ENCODE data around the gene PRKAR1B.

Gene PRKAR1B

DNA sequence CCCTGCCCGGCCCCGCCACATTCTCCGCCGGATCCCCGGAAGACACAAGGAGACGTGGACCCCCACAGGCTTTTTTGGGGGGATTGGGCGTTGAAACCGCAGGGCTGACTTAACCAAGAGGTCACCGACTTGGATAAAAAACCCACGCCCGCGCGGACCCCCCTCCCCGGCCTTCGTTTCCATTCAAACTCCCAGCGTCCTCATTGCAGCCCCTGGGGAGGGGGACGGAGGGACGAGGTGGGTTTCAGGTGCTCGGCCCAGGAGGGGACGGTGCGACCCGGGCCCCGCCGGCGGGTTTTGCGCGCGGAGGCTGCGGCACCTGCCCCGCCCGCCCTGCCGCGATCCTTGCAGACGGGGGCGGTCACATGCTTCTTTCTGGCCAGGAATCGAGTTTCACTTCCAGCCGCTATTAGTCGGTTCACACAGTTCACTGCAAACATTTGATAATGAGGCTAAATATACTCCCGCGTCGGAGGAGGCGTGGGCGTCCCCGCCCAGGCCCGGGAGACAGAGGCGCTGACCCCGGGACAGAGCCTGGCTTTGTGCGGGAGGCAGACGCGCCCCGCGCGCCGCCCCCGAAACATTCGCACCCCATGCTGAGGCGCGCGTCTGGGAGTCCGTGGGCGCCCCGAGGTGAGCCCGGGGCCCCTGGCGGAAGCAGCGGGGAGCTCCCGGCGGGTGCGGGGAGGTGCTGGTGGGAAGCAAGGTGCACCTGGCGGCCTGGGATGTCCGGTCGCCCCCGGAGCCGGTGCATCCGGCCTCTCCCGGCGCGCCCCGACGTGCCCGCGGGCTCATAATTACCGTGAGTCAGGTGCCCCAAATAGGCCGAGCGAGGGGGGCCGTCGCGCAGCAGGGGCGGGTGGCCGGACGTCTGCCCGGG is 204.8 kb downstream of the PRKAR1B start:
- no peak for DNase-seq (ENCODE audit: low read depth in 2 of 2)

DNA sequence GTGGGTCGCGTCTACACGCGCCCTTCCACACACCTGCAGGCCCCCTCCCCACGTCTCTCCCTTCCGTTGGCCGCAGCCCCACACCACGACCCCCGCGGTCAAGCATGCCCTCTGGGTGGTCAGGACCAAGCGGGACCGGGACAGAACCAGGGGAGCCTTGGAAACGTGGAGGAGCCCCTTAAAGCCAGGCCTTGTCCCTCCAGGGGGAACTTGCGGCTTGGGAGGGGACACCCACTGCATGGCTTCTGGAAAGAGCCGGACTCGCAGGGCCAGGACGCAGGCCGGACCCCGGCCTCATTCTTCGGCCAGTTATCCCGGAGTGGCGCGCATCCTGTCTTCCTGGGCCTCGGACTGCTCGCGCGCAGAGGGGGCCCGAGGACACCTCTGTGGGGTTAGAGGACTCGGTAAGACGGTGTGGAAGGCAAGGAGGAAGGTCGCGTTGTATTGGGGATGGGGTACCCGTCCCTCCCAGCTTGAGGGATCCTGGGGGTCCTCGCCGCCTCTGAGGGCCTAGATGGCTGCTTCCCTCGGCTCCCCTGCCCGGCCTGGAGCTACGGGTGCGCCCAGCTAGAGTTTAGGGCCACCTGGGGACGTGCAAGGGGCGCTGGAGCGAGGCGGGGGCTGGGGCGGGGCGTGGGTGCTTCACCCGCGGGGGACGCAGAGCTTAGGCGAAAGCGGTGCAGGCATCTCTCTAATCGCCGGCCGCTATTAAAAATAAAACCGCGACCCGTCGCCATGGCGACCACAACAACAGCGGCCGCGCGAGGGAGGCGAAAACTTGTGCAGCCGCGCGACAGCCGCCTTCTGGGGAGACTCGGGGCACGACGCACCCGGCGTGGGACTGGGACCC is 205.6 kb downstream of the PRKAR1B start:
- DNase-seq (ENCODE audit: low read depth in 2 of 2), result no peak

DNA sequence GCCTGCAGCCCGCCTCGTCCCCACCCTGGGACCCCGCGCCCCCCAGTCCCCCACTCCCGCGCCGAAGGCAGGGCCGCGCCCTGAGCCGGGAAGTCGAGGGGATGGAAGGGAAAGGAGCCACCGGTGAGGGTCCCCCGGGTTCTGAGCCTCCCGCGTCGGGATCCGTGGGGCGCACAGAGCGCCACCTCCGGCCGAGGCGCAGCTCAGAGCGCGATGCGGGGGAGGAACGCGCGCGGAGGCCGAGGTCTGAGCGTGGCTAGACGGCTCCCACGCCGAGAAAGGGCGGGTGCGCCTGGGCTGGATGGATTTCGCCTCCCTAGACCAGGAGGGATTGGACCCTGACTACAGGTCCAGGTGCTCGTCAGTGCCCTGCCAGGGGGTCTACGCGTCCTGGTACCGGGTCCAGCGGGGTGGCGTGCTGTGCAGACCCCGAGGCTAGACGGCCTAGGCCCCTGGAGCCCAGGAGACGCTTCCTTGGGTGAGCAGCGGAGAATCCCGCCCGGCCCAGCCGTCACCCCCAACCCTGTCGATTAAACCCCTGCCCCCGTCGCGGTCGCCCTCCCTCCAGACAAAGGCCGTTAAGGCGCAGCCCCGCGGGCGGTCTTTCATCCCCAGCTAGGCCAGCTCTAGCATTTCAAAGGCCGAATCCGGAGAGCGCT is 206.4 kb downstream of the PRKAR1B start:
- DNase-seq (ENCODE audit: low read depth in 2 of 2), result no peak

DNA sequence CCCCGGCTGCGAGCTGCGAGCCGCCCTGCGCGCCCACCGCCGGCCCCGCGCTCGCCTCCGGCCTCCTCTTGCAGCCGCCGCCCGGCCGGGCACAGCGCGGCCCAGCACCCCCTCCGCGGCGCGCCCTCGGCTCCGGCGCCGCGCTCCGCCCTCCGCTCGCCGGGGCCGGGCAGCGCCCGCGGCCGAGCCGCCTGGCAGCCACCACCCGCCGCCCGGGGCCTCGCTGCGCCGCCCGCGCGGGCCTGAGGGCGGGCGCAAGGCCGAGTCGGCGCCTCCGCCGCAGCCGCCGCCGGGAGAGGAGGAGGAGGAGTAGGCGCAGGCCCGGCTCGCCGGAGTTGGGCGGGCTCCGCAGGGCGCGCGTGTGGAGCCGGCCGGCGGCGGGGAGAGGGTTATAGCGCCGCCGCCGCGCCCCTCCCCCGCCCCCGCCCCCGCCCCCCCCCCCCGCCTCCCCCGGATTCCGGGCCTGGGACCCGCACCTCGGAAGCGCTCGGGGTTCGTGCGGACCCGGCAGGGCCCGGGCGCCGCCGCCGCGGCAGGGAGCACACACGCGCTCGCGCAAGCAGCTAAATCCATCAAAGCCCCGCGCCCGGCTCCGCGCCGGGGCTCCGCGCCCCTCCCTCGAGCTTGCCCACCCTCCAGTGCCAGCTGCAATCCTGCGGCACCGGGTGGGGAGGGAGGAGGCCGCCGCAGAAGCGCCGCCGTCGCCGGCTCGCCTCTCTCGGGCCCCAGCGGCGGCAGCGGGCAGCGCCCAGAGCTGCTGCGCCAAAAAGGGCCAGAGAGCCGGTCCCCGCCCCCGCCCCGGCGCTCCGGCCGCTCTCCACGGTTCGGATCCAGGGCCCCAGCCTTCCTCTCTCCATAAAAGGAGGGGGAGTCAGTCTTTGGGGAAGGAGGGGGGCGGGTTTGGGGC is 207.3 kb downstream of the PRKAR1B start, which contains the start of gene PDGFA:
Gene PDGFA (minus strand): TSS at position 363 of the 907 bp plus-strand sequence. CDS start 845 bp downstream, outside the sequence.
- DNase-seq (ENCODE audit: low read depth in 2 of 2), result no peak

DNA sequence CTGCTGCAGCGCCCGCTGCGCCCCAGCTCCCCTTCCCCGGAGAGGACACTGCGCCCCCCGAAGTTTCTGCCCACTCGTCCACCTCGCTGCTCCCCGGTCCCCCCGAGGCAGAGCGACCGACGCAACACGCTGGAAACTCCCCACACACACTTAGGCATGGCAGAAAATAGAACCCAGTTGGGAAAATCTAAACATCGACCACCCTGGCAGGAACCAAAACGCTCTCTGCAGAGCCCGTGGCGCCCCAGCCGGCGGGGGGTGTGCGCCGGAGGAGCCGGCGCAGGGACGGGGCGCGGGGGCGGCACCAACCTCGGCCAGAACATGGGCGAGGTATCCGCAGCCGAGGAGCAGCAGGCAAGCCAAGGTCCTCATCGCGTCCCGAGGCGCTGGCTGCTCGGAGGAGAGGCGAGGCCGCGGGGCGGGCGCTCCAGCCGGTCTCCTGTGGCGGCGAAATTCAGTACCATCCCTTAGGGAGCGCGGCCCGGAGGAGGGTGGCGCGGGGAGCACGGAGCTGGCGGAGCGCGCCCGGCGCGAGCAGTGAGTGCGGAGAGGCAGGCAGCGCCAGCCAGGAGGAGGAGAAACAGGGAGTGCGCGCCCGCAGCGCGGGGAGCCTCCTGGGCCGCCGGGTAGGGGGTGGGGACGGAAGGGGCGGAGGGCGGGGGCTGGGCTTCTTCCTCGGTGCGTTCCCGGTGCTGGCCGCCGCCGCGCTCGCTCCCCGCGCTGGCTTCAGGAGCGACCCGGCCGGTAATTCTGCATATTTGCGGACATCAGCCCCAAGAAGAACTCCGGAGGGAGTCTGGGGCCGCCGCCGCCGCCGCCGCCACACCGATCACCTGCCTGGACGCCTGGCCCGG is 208.2 kb downstream of the PRKAR1B start:
- DNase-seq (ENCODE audit: low read depth in 2 of 2), result no peak

DNA sequence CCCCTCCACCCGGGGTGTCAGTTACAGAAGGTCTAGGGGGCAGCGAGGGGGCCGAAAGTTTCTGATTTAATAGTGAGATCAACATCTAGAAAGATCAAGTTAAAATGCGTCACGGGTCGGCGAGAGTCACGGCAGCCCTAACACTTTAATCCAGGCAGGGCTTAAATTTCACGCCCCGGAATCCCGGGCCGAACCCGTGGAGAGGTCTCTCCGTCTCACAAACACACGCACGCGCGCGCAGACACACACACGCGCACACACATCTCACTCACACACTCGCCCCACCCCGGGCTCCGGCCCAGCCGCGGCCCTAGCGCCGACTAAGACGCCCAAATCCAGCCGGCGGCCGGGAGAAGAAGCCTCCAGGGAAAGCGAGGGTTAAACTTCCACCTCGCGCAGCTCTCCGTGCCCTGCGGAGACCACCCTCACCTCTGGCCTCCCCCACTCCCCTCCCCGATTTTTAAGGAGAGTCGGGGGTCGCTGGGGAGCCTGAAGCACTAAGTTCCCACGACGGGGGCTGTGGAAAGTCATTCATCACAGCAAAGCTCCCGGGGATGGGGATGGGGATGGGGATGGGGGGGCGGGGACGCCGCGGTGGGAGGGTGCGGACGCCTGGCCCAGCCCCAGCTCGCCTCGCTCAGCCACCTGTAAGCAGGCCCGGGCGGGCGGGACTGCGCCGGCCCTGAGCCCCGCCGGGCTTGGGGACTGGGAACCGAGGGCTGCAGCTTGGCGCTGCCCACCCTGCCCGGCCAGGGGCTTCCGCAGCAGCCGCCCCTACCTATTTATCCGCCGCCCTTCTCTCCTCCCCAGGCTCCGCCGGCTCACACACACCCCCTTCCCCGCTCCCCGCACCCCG is 209.1 kb downstream of the PRKAR1B start:
- no peak for DNase-seq (ENCODE audit: low read depth in 2 of 2)

DNA sequence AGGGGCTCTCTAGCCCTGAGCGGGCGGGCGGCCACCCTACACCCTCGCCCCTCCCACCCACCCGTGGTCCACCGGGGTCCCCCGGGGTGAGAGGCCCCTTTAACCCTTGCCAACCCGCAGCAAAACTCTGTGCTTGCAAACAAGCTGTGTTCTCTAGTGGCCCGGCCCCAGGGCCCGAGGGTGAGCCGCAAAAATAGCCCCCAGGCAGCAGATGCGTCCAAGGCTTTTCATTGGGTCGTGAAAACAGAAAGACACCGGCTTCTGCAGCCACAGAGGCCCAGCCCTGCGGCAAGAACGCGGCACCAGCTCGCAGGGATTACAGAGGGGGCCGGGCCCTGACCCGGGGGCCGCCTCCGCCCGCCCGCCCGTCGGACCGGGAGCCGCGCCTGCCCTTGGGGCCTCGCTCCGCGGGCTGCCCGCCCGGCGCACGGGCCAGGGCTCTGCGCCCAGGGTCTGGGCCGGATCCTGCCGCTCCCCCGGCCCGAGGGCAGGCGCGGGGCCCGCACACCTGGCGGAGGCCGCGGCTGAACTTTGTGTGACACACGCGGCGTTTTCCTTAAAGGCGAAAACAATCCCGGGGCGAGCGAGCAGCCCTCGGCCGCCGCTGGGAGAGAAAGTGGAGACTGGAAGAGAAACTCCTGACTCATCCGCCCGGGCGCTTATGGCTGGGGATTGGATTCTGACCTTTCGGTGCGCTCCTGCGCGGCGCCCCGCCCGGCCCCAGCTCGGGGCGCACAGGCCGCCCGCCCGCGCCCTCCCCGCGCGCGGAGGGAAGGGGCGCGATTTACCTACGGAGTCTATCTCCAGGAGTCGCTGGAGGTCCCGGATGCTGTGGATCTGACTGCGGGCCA is 210.2 kb downstream of the PRKAR1B start:
- DNase-seq (ENCODE audit: low read depth in 2 of 2), result peak in 1 of 2 experiments; percentile 24

DNA sequence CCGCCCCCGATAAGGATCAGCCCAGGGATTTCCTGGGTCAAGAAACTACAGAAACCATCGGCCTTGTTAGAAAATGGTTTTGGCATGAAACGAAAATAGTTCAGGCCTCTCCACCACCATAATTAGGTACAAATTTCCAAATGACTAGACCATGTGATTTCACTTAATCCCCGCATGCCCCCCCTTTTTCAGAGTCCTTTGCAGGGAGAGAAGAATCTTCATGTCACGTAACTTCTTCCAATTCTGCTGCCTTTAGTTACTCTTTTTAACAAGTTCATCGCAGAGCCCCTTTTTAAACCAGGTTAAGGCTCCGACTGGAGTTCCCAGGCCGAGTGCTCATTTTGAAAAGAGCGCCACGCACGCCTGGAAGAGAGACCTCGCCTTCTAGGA is 210.9 kb downstream of the PRKAR1B start:
- DNase-seq (ENCODE audit: low read depth in 2 of 2), result peak in 1 of 2 experiments; percentile 21

DNA sequence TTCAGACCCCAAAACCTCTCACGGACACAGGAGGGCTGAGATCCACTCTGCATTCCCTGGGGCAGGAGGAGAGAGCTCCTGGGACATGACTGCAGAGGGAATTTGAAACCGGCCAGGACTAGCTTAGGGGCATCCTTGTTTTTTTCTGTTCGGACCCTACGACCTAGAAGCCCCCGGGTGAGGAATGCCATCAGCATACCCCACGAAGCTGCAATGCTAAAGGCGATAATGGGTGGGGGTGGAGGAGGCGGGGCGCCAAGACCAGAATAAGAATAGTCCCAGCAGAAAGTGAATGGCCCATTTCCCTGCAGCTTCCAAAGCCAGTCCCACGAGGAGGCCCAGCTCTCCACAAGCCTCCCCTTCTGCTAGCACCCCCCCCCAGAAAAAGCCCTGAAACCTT is 211.5 kb downstream of the PRKAR1B start:
- no peak for DNase-seq (ENCODE audit: low read depth in 2 of 2)

DNA sequence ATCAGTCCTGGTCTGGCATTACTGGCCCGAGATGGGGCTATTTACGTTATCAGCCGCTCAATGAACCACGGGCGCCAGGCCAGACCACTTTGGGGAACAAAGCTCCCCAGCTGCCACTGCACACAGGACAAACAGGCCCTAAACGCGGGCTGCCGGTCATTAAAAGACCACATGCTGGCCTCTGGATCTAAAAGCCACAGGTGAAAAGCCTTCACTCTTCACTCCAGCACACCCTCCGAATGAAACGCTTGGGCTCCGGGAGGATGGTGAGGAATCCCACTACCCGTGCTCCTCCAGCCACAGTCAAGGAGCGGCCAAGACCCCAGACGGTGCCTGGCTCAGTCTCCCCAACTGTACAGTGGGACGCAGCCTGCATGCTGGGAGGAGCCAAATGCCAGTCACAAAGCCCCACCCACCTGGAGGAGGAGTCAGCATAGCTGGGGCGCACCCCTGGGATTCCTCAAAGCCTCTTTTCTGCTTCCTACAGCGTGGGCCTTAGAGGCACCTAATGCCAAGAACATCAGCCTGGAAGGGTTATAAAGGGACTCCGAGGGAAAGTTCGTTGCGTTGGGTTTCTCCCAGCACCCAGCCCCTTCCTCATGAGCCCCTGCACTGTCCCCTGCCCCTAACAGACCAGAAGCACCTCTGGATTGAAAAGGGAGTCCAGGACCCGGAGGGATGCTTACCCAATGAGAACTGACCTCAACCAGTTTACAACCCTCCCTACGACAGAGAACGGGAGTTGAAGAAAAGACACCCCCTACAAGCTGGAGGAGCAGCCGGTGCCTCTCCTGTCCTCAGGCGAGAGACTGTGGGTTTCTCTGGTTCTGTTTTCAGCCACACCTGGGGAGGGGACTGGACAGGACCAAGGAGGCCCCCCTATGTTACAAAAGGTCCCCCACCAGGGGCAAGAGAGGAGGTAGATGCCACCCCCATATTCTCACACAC is 212.2 kb downstream of the PRKAR1B start:
- no peak for DNase-seq (ENCODE audit: low read depth in 2 of 2)

DNA sequence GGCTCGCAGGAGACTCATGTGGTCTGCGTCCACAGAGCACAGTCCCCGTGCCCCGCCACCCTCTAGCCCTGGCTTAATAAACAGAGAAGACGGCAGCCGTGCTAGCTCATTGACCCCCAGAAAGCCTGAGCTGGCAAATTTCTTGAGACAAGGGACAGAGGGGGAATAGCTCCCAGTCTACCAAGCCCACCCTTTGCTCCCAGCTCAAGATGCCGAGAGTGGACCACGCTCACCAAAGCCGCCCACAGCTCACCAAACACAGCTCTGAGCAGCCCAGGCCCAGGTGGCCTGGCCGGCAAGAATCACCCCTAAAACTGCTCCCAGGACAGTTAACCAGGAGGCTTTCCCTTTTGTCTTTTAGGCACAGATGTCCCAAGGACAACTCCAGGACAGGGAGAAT is 212.8 kb downstream of the PRKAR1B start:
- no peak for DNase-seq (ENCODE audit: low read depth in 2 of 2)

DNA sequence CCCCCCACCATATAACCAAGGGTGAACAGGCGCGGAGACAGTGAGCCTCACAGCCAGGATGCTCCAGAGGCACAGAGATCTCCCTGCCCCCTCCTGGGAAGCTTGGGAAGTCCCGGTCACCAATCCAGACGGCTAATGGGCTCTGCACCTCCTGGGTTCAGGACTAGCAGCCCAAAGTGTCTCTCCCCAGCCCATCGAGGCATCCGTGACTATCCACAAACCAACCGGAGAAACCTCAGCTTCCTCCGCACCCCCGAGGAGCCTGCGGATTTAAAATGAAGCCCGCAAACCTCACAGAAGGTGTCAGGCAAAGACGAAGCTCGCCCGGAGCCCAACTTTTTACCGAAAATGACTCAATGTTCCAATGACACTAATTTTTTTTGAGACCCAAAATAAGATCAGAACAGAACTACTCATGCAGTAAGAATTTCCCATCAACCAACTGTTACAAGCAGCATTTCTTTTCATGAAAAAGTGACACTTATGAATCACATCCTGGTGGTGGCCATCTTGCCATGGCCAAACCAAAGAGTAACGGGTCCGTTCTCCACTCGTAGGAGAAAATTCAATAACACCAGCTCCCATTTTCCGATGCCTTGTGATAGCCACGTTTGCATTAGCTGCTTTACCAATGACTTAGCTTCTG is 213.4 kb downstream of the PRKAR1B start:
- DNase-seq (ENCODE audit: low read depth in 2 of 2), result no peak

DNA sequence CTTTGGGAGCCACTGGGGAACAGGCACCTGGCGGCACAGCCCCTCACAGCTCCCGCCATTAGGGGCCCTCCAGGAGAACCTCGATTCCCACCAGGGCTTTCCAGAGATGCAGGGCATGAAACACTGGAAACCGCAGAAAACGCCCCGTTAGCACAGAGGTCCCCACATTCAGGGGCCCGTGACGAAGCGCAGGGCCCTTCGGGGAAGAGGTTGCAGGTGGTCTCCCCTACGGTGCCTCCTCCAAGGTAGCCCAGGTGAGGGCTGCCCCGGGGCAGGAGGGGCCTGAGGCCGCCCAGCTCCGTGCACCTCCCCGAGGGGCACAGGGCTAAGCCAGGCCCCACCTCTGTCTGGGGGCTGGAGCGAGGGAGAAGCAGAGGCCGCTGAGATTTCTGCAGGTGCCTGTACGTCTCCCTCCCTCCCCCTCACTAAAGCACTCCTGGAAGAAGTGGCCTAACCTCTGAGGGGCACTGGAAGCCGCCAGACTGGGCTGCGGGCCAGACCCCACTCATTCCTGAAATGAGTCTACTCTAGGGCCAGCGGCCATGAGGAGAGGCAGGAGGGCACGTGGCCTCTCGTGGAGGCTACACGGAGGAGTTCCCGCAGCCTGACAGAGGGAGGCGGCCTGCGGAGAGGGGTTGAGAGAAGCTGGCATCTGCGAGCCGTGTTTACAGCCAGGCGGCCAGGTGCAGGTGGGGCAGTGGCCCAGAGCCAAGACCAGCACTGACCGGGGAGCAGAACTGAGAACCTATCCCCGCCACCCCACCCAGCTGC is 214.4 kb downstream of the PRKAR1B start:
- no peak for DNase-seq (ENCODE audit: low read depth in 2 of 2)

DNA sequence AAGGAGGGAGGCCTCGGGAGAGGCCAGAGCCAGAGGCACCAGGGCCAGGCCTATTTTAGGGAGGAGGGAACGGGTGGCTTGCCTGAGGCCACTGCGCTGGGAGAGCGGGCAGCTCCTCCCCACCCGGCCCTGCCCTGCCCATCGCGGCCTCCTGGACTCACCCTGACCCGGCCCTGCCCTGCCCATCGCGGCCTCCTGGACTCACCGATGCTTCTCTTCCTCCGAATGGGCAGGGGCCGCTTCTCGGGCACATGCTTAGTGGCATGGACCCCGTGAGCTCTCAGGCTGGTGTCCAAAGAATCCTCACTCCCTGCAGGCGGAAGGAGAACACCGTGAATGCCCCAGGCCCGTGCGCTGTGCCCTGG is 215.0 kb downstream of the PRKAR1B start:
- no peak for DNase-seq (ENCODE audit: low read depth in 2 of 2)

DNA sequence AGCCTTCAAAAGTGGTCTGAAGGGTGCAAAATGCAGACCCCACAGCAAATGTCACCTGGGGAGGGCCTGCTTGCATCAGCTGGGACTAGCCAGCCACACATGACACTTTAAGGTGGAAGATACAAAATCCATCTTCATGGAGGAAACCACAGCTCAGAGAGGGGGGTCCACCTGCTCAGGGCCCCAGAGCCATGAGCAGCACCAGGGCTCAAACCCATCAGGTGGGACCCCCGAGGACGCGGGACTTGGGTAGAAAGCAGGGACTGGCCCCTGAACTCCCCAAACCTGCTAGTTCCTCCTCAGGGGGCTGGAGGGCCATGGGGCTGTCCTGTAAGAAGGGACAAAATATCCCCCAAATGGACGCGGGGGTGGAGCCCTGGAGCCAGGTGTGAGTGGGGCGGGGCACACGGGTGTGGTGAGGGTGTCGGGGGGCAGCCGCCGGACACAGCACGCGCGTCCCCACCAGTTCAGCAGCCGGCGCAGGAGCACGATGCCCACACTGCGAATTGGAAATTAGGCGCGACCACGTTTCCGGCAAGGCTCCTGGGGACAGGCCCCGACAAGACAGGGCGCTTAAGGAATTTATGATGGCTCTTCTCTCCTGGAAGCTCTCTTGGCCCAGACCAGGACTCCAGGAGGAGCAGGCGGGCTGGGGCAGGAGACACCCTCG is 215.5 kb downstream of the PRKAR1B start:
- no peak for DNase-seq (ENCODE audit: low read depth in 2 of 2)
